ENCODE data around the gene BRD7. TPM values are rescaled to one million over a fixed set of nuclear protein-coding genes. Genes with fewer than 3 reads are reported as not detected.

BRD7 gene
- total RNA-seq, 1 experiment from 2014 or later: 66.0 TPM

GRCh38 chr16:50273888-50274325 is 94.9 kb downstream of the BRD7 start:
- H2AFZ ChIP-seq (ENCODE audit: low read length): no peak overlapping the region; the same call in 1 of the 2 replicates
- no peaks in the 10 kb centered on the region for H3K9me3 ChIP-seq (ENCODE audit: low read length)
- H3K4me3 ChIP-seq (ENCODE audit: low read length): peak overlapping the region; percentile 73
- no peaks in the 10 kb centered on the region for H3K27me3 ChIP-seq (ENCODE audit: low read length)
- peaks cover 9% of the 10 kb centered on the region; the same call in 1 of the 2 replicates for H3K36me3 ChIP-seq (ENCODE audit: insufficient read depth, low read length)
- peaks cover 3% of the 10 kb centered on the region; the same call in 1 of the 2 replicates for H4K20me1 ChIP-seq (ENCODE audit: insufficient read depth, low read depth, low read length)
- peak overlapping the region; percentile 94 for H3K9ac ChIP-seq (ENCODE audit: low read length)
- H3K27ac ChIP-seq (ENCODE audit: low read length): peak overlapping the region; percentile 83
- H3K9me2 ChIP-seq (replicated peaks; ENCODE audit: insufficient read depth, low read length): no peaks in the 10 kb centered on the region
- DNase-seq: peak; percentile 94
- peaks cover 37% of the 10 kb centered on the region for H3K4me1 ChIP-seq (ENCODE audit: low read length)
- peaks cover 39% of the 10 kb centered on the region for H3K79me2 ChIP-seq (ENCODE audit: low read length)
- peak overlapping the region; percentile 89 for H3K4me2 ChIP-seq (ENCODE audit: low read depth, low read length, poor library complexity, severe bottlenecking)

- Histone ChIP-seq H3K4me3 (ENCODE audit: low read length) (no peak overlapping the region), H3K27me3 (ENCODE audit: low read length) (no peaks in the 10 kb centered on the region), H4K20me1 (ENCODE audit: insufficient read depth, low read depth, low read length) (peaks cover 3% of the 10 kb centered on the region; the same call in 1 of the 2 replicates), H3K9ac (ENCODE audit: low read length) (no peak overlapping the region; the same call in 1 of the 2 replicates), H3K4me1 (ENCODE audit: low read length) (peaks cover 33% of the 10 kb centered on the region), H3K4me2 (ENCODE audit: low read depth, low read length, poor library complexity, severe bottlenecking) (peak overlapping the region; percentile 89), H3K27ac (ENCODE audit: low read length) (no peak overlapping the region), H2AFZ (ENCODE audit: low read length) (no peak overlapping the region), H3K9me3 (ENCODE audit: low read length) (no peaks in the 10 kb centered on the region), H3K9me2 (replicated peaks; ENCODE audit: insufficient read depth, low read length) (no peaks in the 10 kb centered on the region), H3K36me3 (ENCODE audit: insufficient read depth, low read length) (peaks cover 8% of the 10 kb centered on the region; the same call in 1 of the 2 replicates), H3K79me2 (ENCODE audit: low read length) (peaks cover 36% of the 10 kb centered on the region)
- no peak for DNase-seq
Measured at GRCh38 chr16:50273382-50273690, 95.5 kb downstream of the BRD7 start.

GRCh38 chr16:50272687-50273381 is 96.0 kb downstream of the BRD7 start:
- H4K20me1 ChIP-seq (ENCODE audit: insufficient read depth, low read depth, low read length): peaks cover 3% of the 10 kb centered on the region; the same call in 1 of the 2 replicates
- no peaks in the 10 kb centered on the region for H3K9me3 ChIP-seq (ENCODE audit: low read length)
- H3K9me2 ChIP-seq (replicated peaks; ENCODE audit: insufficient read depth, low read length): no peaks in the 10 kb centered on the region
- no peak overlapping the region for H3K27ac ChIP-seq (ENCODE audit: low read length)
- H3K4me3 ChIP-seq (ENCODE audit: low read length): no peak overlapping the region
- H2AFZ ChIP-seq (ENCODE audit: low read length): no peak overlapping the region
- H3K9ac ChIP-seq (ENCODE audit: low read length): no peak overlapping the region
- no peak for DNase-seq
- H3K79me2 ChIP-seq (ENCODE audit: low read length): peaks cover 31% of the 10 kb centered on the region
- H3K27me3 ChIP-seq (ENCODE audit: low read length): no peaks in the 10 kb centered on the region
- H3K36me3 ChIP-seq (ENCODE audit: insufficient read depth, low read length): peaks cover 4% of the 10 kb centered on the region; the same call in 1 of the 2 replicates
- no peak overlapping the region for H3K4me2 ChIP-seq (ENCODE audit: low read depth, low read length, poor library complexity, severe bottlenecking)
- peaks cover 33% of the 10 kb centered on the region for H3K4me1 ChIP-seq (ENCODE audit: low read length)

- Histone ChIP-seq H3K79me2 (ENCODE audit: low read length) (peaks cover 28% of the 10 kb centered on the region), H3K9me3 (ENCODE audit: low read length) (no peaks in the 10 kb centered on the region), H3K4me3 (ENCODE audit: low read length) (no peak overlapping the region), H3K9me2 (replicated peaks; ENCODE audit: insufficient read depth, low read length) (no peaks in the 10 kb centered on the region), H3K4me2 (ENCODE audit: low read depth, low read length, poor library complexity, severe bottlenecking) (no peak overlapping the region), H3K27ac (ENCODE audit: low read length) (no peak overlapping the region), H3K27me3 (ENCODE audit: low read length) (no peaks in the 10 kb centered on the region), H2AFZ (ENCODE audit: low read length) (no peak overlapping the region), H4K20me1 (ENCODE audit: insufficient read depth, low read depth, low read length) (peaks cover 1% of the 10 kb centered on the region; the same call in 1 of the 2 replicates), H3K9ac (ENCODE audit: low read length) (no peak overlapping the region), H3K4me1 (ENCODE audit: low read length) (peaks cover 40% of the 10 kb centered on the region), H3K36me3 (ENCODE audit: insufficient read depth, low read length) (peaks cover 2% of the 10 kb centered on the region; the same call in 1 of the 2 replicates)
- DNase-seq: no peak
Measured at GRCh38 chr16:50272111-50272571, 96.6 kb downstream of the BRD7 start.

GRCh38 chr16:50271148-50272041 is 97.4 kb downstream of the BRD7 start:
- DNase-seq: no peak
- Histone ChIP-seq H3K9me3 (ENCODE audit: low read length) (no peaks in the 10 kb centered on the region), H3K9ac (ENCODE audit: low read length) (no peak overlapping the region), H3K4me3 (ENCODE audit: low read length) (no peak overlapping the region), H3K9me2 (replicated peaks; ENCODE audit: insufficient read depth, low read length) (no peaks in the 10 kb centered on the region), H3K36me3 (ENCODE audit: insufficient read depth, low read length) (no peaks in the 10 kb centered on the region), H3K79me2 (ENCODE audit: low read length) (peaks cover 20% of the 10 kb centered on the region), H3K27ac (ENCODE audit: low read length) (no peak overlapping the region), H2AFZ (ENCODE audit: low read length) (no peak overlapping the region), H4K20me1 (ENCODE audit: insufficient read depth, low read depth, low read length) (no peaks in the 10 kb centered on the region), H3K27me3 (ENCODE audit: low read length) (no peaks in the 10 kb centered on the region), H3K4me2 (ENCODE audit: low read depth, low read length, poor library complexity, severe bottlenecking) (no peak overlapping the region), H3K4me1 (ENCODE audit: low read length) (peaks cover 44% of the 10 kb centered on the region)

- H4K20me1 ChIP-seq (ENCODE audit: insufficient read depth, low read depth, low read length): no peaks in the 10 kb centered on the region
- H2AFZ ChIP-seq (ENCODE audit: low read length): no peak overlapping the region
- DNase-seq: no peak
- H3K36me3 ChIP-seq (ENCODE audit: insufficient read depth, low read length): no peaks in the 10 kb centered on the region
- no peak overlapping the region for H3K9ac ChIP-seq (ENCODE audit: low read length)
- H3K4me1 ChIP-seq (ENCODE audit: low read length): peaks cover 50% of the 10 kb centered on the region
- no peaks in the 10 kb centered on the region for H3K27me3 ChIP-seq (ENCODE audit: low read length)
- H3K4me2 ChIP-seq (ENCODE audit: low read depth, low read length, poor library complexity, severe bottlenecking): no peak overlapping the region
- H3K27ac ChIP-seq (ENCODE audit: low read length): no peak overlapping the region
- H3K9me2 ChIP-seq (replicated peaks; ENCODE audit: insufficient read depth, low read length): no peaks in the 10 kb centered on the region
- H3K9me3 ChIP-seq (ENCODE audit: low read length): no peaks in the 10 kb centered on the region
- H3K79me2 ChIP-seq (ENCODE audit: low read length): peaks cover 12% of the 10 kb centered on the region
- H3K4me3 ChIP-seq (ENCODE audit: low read length): no peak overlapping the region
Measured at GRCh38 chr16:50270510-50271147, 98.2 kb downstream of the BRD7 start.

GRCh38 chr16:50269769-50270509 is 98.8 kb downstream of the BRD7 start:
- DNase-seq: no peak
- Histone ChIP-seq H3K79me2 (ENCODE audit: low read length) (peaks cover 6% of the 10 kb centered on the region), H3K27me3 (ENCODE audit: low read length) (no peaks in the 10 kb centered on the region), H4K20me1 (ENCODE audit: insufficient read depth, low read depth, low read length) (no peaks in the 10 kb centered on the region), H3K27ac (ENCODE audit: low read length) (no peak overlapping the region), H3K4me3 (ENCODE audit: low read length) (no peak overlapping the region), H3K4me2 (ENCODE audit: low read depth, low read length, poor library complexity, severe bottlenecking) (no peak overlapping the region), H3K36me3 (ENCODE audit: insufficient read depth, low read length) (no peaks in the 10 kb centered on the region), H3K4me1 (ENCODE audit: low read length) (peaks cover 46% of the 10 kb centered on the region), H3K9me3 (ENCODE audit: low read length) (no peaks in the 10 kb centered on the region), H3K9me2 (replicated peaks; ENCODE audit: insufficient read depth, low read length) (no peaks in the 10 kb centered on the region), H2AFZ (ENCODE audit: low read length) (no peak overlapping the region), H3K9ac (ENCODE audit: low read length) (no peak overlapping the region)
